Endodermal cell (in vitro differentiated cells): Measurements from ENCODE around the gene POLR2L. TPM values are rescaled to one million over a fixed set of nuclear protein-coding genes. Genes with fewer than 3 reads are reported as not detected.

Source experiments
- DNase-seq: peaks from one replicate; pipeline ENCODE4 v3.0.0-alpha.2; 2017
- H3K27ac ChIP-seq: 2 replicates; pipeline ENCODE4 v1.5.1; 2013; ENCODE audit warnings: mild to moderate bottlenecking, low read depth, low read length, moderate library complexity
- H3K27me3 ChIP-seq: 2 replicates; pipeline ENCODE4 v1.6.1; 2013; ENCODE audit warnings: mild to moderate bottlenecking, low read length, moderate library complexity; ENCODE audit not compliant: insufficient read depth, control insufficient read depth, poor library complexity, severe bottlenecking
- H3K36me3 ChIP-seq: 2 replicates; pipeline ENCODE4 v1.7.0; 2013; ENCODE audit warnings: mild to moderate bottlenecking, low read length, moderate library complexity; ENCODE audit not compliant: control insufficient read depth, insufficient read depth
- H3K4me1 ChIP-seq: one replicate; pipeline ENCODE4 v1.7.0; 2013; ENCODE audit warnings: low read length; ENCODE audit not compliant: control insufficient read depth, insufficient read depth
- H3K4me3 ChIP-seq: 2 replicates; pipeline ENCODE4 v1.5.1; 2013; ENCODE audit warnings: mild to moderate bottlenecking, low read length, moderate library complexity
- H3K9ac ChIP-seq: 2 replicates; pipeline ENCODE4 v1.6.1; 2013; ENCODE audit warnings: mild to moderate bottlenecking, low read length, moderate library complexity; ENCODE audit not compliant: poor library complexity, severe bottlenecking; ENCODE audit errors: extremely low read depth
- H3K9me3 ChIP-seq: 2 replicates; pipeline ENCODE4 v1.6.1; 2013; ENCODE audit warnings: mild to moderate bottlenecking, low read length, moderate library complexity; ENCODE audit not compliant: control insufficient read depth
- H3K27ac Mint-ChIP-seq: 2 replicates; pipeline ENCODE4 v1.8.0; 2020; ENCODE audit warnings: mixed read lengths
- H3K27me3 Mint-ChIP-seq: 2 replicates; pipeline ENCODE4 v1.8.0; 2021; ENCODE audit warnings: mild to moderate bottlenecking, mixed read lengths; ENCODE audit not compliant: insufficient read depth
- H3K36me3 Mint-ChIP-seq: 2 replicates; pipeline ENCODE4 v1.8.0; 2020; ENCODE audit warnings: low read depth, mixed read lengths
- H3K4me1 Mint-ChIP-seq: 2 replicates; pipeline ENCODE4 v1.8.0; 2020; ENCODE audit warnings: mixed read lengths
- H3K4me3 Mint-ChIP-seq: 2 replicates; pipeline ENCODE4 v1.8.0; 2020; ENCODE audit warnings: mild to moderate bottlenecking, moderate library complexity, mixed read lengths
- H3K9me3 Mint-ChIP-seq: 2 replicates; pipeline ENCODE4 v1.8.0; 2020; ENCODE audit warnings: mild to moderate bottlenecking, mixed read lengths
- CTCF ChIP-seq: fragments of 200-600 bp; sonication (generic); conservative IDR thresholded peaks from 2 replicates; pipeline ENCODE4 v1.5.0; 2021; ENCODE audit warnings: antibody characterized with exemption, mild to moderate bottlenecking
- WGBS, 2 experiments: methylation state at CpG; one replicate each; pipeline versions ENCODE4 v1.1.5 to v1.1.7; 2013; ENCODE audit warnings: missing lambda C conversion rate in 2 of 2, mixed read lengths in 1 of 2; ENCODE audit not compliant: insufficient coverage in 1 of 2, insufficient read length in 1 of 2; 5-methylcytosine and 5-hydroxymethylcytosine counted together
- total RNA-seq, 2 donors: library from RNA; stranded (reverse); fragmentation: NEBNext Ultra II Directional in 1 of 2; extraction: Animal tissue kit (Norgen Biotek cat#: 25700) in 1 of 2; gene quantifications; 2 replicates in 1 of 2; 3 replicates in 1 of 2; pipeline ENCODE4 v1.2.1, GENCODE V29; 2021

The POLR2L gene
- total RNA-seq, 2 donors from 2014 or later, result 139 to 148 TPM

GRCh38 chr11:810040-810567 lies 32.2 kb downstream of the POLR2L start:
- Histone ChIP-seq H3K4me3 (peak overlapping the region; percentile 89), H3K27me3 (no peaks in the 10 kb centered on the region), H3K36me3 (peaks cover 31% of the 10 kb centered on the region), H3K27ac (peak overlapping the region; percentile 38), H3K9me3 (no peaks in the 10 kb centered on the region), H3K4me1 (no peaks in the 10 kb centered on the region), H3K9ac (peak overlapping the region; percentile 94)
- Mint-ChIP-seq H3K36me3 (peaks cover 31% of the 10 kb centered on the region), H3K4me3 (peak overlapping the region; percentile 85), H3K4me1 (peaks cover 17% of the 10 kb centered on the region), H3K27ac (peak overlapping the region; percentile 99), H3K9me3 (no peaks in the 10 kb centered on the region), H3K27me3 (no peaks in the 10 kb centered on the region)
- no peak for DNase-seq
- peak; percentile 29 for TF ChIP-seq CTCF
- WGBS, 2 experiments, result 0 to 1% methylated on average over 12 to 55 of the region's 55 CpGs

- Mint-ChIP-seq H3K27me3 (no peaks in the 10 kb centered on the region), H3K27ac (peak within 1 kb of the TSS; percentile 99), H3K9me3 (no peaks in the 10 kb centered on the region), H3K4me1 (peaks cover 17% of the 10 kb centered on the region), H3K36me3 (peaks cover 31% of the 10 kb centered on the region), H3K4me3 (peak within 1 kb of the TSS; percentile 85)
- no peaks in the 10 kb centered on the region for H3K9me3 ChIP-seq
- WGBS, 2 experiments, result 0 to 1% methylated on average over 20 to 81 of the region's 81 CpGs
- H3K9ac ChIP-seq, result peak within 1 kb of the TSS; percentile 94
- no peak for TF ChIP-seq CTCF
- no peaks in the 10 kb centered on the region for H3K4me1 ChIP-seq
- H3K36me3 ChIP-seq, result peaks cover 31% of the 10 kb centered on the region
- H3K4me3 ChIP-seq, result peak within 1 kb of the TSS; percentile 89
- DNase-seq, result peak; percentile 98
- no peaks in the 10 kb centered on the region for H3K27me3 ChIP-seq
- peak within 1 kb of the TSS; percentile 98 for H3K27ac ChIP-seq
These were observed 32.9 kb downstream of the POLR2L start, which contains the start of gene RPLP2 for GRCh38 chr11:809287-810039. RPLP2 (plus strand) TSS chr11:809967; CDS start chr11:810235, 268 bp downstream.

GRCh38 chr11:808427-809286 lies 33.7 kb downstream of the POLR2L start:
- Mint-ChIP-seq H3K27me3 (no peaks in the 10 kb centered on the region), H3K9me3 (no peaks in the 10 kb centered on the region)
- no peaks in the 10 kb centered on the region for H3K9me3 ChIP-seq

More at GRCh38 chr11:808427-809286, 33.7 kb downstream of the POLR2L start:
- Histone ChIP-seq H3K27me3 (no peaks in the 10 kb centered on the region), H3K9ac (peak overlapping the region; percentile 94), H3K4me1 (no peaks in the 10 kb centered on the region), H3K4me3 (peak overlapping the region; percentile 89), H3K36me3 (peaks cover 26% of the 10 kb centered on the region), H3K27ac (peak overlapping the region; percentile 98)
- DNase-seq, result peak; percentile 66
- peaks cover 28% of the 10 kb centered on the region for H3K36me3 Mint-ChIP-seq
- TF ChIP-seq CTCF, result no peak
- H3K4me3 Mint-ChIP-seq, result peak overlapping the region; percentile 85
- H3K27ac Mint-ChIP-seq, result peak overlapping the region; percentile 99
- WGBS, 2 experiments, result 37 to 46% methylated on average over 27 to 36 of the region's 36 CpGs
- H3K4me1 Mint-ChIP-seq, result peaks cover 17% of the 10 kb centered on the region
